Stomach (tissue), 4 donors: ENCODE results near the gene ZNF324B.

Experiments
- CTCF ChIP-seq, 7 experiments: fragments of 450-650 bp in 4 of 7; fragments of 200-600 bp in 3 of 7; sonication (generic) in 3 of 7; IDR thresholded peaks; one replicate each; pipeline ENCODE4 v1.5.1; 2016 to 2019; ENCODE audit warnings: antibody characterized with exemption in 7 of 7, control low read depth in 2 of 7, mild to moderate bottlenecking in 1 of 7
- EP300 ChIP-seq: sonication (generic); formaldehyde crosslinking; IDR thresholded peaks from one replicate; pipeline ENCODE4 v1.6.1; 2017; ENCODE audit warnings: antibody characterized with exemption

GRCh38 chr19:58499021-58499927 is 47.9 kb downstream of the ZNF324B start:
- TF ChIP-seq CTCF (IDR thresholded peaks at IDR 0.05) (peak in 2 of 7 experiments; percentile 26 to 27), EP300 (no peak)
